Islet precursor cell (in vitro differentiated cells): ENCODE results near the gene TANC2.

ENCODE experiments used
- DNase-seq: peaks from one replicate; pipeline ENCODE4 v3.0.0-alpha.2; 2018

Gene TANC2

DNA sequence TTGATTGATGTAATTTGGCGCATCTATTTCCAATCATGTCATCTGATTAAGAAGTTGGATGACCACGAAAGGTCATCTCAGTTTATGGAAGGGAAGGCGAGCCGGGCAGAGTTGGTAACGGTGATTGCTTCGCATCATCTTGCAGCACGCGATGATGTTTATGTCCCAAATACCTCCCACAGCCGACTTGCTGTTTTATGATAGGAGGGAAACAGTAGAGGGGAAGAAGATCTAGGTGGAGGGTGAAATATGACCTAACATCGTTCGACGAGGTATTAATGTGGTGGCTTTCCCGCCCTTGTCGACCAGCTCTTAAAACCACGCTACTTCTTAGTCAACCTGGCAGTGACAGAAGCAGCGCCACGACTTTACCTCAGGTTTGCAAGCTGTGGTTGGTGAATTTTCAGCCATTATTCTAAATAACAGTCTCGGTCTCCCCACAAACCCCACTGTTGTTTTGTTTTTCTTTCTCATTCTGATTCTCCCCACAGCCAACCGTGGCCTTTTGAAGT, 805 bp upstream of the TANC2 start:
- DNase-seq = no peak

GRCh38 chr17:62966426-62967204, 580 bp downstream of the TANC2 start:
- DNase-seq = peak; percentile 86

DNA sequence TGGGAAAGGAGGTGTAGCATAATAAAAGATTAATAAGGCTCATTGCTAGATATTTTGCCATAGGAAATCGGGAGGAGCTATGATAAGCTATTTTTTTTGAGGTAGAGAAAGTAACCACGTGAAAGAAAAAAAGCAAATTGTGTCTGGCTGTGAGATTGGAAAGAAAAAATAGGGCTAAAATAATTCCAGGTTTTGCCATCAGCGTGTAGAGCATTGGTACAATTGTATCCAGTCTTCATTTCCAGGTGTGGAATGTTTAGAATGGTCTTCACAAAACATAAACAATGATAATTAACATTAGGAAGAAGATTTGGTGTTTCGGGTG, 1.1 kb downstream of the TANC2 start:
- no peak for DNase-seq

DNA sequence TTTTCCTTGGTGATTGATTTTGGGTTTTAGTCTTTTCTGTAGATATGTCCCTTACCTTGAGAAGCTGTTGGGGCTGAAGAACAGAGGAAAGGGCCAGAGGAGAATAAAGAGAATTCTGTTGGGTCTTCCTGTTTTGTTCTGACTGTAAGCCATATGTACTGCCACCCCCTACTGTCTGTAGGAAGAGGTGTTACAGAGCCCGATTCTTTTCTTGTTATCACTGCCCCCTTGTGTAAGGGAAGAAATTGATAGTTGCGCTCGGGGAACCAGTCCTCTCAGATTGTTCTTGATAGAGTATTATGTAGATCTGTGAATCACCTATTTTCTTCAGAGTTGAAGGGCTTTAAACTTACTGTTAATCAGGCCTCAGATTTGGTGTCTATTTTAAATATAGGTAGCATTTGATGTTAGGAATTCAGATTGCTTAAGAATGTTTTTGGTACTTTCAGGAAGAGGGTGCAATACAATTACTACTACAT, 2.4 kb downstream of the TANC2 start:
- peak; percentile 88 for DNase-seq

GRCh38 chr17:62970610-62971009, 4.6 kb downstream of the TANC2 start:
- DNase-seq = no peak

GRCh38 chr17:62971853-62972252, 5.8 kb downstream of the TANC2 start:
- no peak for DNase-seq

DNA sequence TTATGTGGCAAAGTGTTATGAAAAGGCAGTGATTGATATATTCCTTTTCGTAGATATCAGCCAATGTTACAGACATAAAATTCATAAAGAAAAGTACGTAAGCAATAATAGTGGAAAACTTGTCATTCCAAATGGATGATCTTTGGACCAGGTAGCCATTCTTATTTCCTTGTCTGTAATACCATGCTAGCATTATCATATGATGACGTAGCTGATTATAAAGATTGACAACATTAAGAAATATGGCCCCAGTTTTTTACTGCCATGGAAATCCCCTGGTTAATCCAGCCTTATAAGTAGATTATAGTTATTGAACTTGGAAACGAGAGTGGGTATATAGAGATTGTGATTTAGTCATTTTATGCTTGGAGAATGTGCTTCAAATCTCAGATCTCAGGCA, 8.8 kb downstream of the TANC2 start:
- no peak for DNase-seq

DNA sequence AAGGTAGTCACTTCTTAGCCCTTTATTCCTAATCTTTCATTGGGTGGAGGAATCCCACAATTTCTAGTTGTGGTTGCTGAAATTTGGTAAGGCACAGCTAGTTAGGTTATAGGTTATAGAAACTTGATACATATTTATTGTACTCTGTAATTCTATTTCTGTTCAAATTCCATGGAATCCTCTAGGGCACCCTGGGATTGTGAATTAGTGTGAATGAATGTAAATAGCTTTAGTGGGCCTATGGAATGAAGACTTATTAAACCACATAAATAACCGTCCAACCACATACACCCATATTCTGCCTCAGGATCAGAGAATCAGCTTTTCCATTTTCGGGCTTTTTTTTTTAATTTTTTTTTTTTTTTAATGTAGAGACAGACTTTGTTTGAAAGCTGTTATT, 9.2 kb downstream of the TANC2 start:
- DNase-seq = no peak

DNA sequence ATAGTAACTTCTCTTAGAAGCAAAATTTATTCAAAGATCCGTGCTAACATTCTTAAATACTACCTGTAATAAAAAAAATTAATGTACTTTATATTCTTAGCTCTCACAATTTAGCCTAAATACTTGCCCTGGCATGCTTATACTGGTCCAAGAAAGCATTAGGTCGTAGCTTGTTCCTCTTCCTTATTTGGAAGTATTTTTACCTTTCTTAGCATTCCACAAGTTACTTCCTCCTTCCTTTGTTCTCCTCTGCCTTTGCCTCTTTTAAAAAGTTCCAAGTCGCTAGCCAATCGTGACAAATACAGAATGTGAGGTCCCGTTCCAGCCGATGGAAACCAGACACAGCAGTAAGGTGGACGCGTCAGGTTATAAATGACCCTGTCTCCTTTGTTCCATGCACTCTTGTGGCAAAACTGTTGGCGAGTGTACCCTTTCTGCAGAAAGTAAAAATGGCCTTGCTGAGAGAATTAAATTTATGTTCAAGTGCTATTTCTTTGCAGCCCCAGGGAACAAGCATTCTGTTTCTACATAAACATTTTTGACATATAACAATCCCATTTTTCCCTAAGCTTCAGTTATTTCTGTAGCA, 10.7 kb downstream of the TANC2 start:
- DNase-seq = peak; percentile 95

DNA sequence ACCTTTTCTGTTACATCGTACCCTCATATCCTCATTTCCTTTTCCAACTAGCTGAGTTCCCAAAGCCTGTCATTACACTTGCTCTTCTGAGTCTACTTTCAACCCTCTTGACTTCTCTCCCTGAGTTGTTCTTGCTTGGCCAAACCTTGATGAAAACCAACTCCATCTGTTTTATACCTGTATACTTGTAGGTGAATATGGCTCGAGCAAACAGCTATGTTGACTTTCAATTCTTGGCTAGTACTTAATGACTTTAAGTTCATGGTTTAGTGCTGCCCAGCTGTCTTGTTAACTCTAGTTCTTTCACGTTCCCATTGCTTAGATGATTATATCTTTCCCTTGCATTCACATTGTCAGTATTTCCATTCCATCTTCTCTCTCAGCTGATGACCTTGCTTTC, 14.8 kb downstream of the TANC2 start:
- DNase-seq = no peak

- no peak for DNase-seq
Observed at GRCh38 chr17:62981933-62982332, 15.9 kb downstream of the TANC2 start.

DNA sequence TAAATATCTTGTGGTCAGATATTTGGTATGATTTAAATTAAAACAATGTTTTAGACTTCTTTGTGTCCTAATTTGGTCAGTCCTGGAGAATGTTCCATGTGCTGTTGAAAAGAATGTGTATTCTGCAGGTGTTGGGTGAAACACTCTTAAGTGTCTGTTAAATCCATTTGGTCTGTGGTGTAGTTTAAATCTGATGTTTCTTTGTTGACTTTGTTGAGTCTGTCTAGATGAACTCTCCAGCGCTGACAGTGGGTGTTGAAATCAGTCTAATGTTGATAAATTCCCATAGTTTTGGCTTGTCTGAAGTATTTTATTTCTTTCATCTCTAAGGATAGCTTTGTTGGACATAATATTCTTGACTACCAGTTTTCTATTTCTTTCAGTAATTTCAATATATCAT, 18.8 kb downstream of the TANC2 start:
- DNase-seq = no peak

DNA sequence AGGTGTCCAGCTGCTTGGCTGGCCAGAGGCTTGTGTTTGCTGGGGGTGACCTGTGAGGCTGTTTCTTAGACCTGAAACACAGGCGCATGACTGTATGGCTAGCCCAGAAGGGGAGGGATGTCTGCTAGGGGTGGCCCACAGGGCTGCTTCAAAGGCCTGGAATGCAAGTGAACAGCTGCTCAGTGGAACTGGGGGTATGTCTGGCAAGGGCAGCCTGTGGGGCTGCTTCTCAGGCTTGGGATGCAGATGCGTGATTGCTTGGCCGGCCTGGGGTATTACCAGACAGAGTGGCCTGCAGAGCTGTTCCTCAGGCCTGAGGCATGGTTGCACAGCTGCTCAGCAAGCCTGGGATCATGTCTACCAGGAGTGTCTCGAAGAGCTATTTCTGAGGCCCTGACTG, 20.5 kb downstream of the TANC2 start:
- DNase-seq = peak; percentile 96

DNA sequence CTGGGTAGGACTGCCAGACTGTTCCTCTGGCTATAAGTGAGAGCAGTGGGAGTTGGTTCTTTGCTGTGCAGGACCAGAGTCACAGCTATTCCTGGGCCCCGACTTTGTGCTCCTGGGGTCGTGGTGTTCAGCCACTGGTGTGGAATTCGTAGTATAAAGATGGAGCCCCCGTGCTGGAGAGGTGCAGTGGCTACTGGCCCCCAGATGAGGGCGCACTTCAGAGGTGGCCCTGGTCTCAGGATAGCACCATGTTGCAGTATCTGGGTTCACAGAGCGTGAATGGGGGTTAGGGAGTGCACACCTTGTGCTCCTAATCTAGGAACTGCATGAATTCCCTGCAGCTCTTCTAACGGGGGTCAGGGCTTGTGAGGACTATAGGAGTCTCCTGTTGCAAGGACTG, 21.1 kb downstream of the TANC2 start:
- no peak for DNase-seq

- DNase-seq = no peak
Observed at GRCh38 chr17:62989501-62989900, 23.5 kb downstream of the TANC2 start.

- DNase-seq = no peak
Observed at GRCh38 chr17:62994931-62995330, 28.9 kb downstream of the TANC2 start.

DNA sequence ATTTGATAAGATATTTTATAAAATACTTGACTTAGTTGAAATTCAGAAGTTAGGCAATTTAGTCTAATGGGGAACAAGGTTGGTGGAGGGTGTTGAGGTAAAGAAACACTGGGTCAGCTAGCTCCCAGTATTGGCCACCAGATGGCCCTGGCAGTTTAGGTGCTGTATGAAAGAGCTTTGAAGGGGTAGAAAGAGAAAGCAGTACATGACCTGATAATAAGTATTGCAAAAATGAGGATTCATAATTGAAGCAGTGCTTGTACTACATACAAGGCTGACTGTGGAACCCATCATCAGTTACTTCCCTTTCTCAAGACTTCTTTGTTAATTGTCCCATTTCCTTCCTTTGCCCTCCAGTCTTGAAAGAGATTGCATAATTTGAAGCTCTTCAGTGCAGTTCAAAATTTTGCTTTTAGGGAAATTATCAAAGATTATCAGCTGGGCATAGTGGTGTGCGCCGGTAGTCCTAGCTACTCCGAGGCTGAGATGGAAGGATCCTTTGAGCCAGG, 29.4 kb downstream of the TANC2 start:
- no peak for DNase-seq

DNA sequence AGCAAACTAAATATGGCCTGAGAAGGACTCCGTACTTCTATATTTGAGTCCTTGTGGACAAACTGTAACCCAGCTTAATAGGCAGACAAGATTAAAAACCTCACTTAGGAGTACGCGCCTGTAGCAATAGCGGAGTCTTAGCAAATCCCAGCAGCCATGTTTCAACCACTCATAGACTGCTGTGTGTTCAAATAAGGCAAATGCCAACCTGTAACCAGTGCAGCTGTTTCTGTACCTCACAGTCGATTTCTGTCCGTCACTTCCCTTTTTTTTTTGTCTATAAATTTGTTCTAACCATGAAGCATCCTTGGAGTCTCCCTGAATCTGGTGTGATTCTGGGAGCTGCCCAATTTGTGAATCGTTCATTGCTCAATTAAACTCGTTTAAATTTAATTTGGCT, 30.2 kb downstream of the TANC2 start:
- no peak for DNase-seq

DNA sequence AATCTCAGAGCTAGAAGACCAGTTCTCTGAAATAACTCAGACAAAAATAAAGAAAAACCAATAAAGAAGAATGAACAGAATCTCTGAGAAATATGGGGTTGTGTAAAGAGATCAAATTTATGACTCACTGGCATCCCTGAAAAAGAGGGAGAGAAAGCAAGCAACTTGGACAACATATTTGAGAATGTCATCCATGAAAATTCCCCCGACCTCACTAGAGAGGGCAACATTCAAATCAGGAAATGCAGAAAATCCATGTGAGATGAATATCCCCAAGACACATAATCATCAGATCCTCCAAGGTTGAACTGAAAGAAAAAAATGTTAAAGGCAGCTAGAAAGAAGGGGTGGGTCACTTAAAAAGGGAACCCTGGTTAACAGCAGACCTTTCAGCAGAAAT, 32.1 kb downstream of the TANC2 start:
- no peak for DNase-seq

- DNase-seq = peak; percentile 78
Observed at GRCh38 chr17:62998665-62999393, 32.8 kb downstream of the TANC2 start.

DNA sequence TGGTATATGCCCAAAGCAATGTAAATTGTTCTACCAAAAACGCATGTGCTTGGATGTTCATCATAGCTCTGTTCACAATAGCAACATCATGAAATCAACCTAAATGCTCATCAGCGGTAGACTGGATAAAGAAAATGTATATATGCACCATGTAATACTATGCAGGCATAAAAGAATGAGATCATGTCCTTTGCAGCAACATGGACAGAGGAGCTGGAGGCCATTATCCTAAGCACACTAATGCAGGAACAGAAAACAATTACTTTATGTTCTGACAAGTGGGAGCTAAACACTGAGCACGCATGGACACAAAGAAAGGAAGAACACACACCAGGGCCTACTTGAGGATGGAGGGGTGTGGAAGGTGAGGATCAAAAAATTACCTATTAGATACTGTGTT, 33.7 kb downstream of the TANC2 start:
- no peak for DNase-seq

DNA sequence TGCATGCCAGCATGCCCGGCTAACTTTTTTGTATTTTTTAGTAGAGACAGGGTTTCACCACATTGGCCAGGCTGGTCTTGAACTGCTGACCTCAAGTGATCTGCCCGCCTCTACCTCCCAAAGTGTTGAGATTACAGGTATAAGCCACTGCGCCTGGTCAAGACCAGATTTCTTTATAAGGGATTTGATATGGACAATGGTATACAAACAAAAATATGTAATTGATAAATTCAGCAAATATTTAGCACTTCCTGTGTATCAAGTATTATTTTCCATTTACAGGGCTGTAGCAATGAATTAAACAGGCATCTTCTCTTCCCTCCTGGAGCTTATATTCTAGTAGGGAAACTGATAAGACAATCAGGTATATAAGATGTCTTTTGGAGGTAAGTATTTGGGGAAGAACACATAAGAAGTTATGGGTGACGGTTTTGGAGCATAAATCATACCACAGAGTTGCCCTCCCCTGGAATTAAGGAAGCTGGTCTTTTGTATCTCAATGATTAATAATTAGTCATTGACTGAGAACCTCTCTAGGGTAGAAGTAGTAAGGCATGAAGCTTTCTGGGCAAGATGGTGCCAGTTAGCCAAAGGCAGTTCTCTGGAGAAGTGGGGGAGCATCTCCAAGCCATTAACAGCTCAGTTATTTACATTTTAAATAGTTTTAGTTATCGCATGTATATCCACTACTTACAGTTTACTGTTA, 35.8 kb downstream of the TANC2 start:
- no peak for DNase-seq

DNA sequence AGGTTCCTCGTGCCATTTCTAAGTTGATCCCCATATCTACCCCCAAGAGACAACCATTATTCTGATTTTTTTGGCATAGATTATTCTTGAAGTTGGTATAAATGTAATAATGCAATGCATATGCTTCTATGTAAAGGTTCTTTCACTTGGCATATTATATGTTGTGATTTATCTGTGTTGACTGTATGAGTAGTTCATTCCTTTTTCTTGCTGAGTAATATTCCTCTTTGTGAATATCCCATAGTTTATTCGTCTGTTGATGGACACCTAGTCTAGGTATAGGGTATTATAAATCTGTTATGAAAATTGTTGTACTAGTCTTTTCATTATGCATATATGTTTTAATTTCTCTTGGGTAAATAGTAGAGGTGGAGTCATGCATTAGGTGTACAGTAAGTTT, 36.6 kb downstream of the TANC2 start:
- DNase-seq = no peak
